ENCODE results near the gene GALNT9. TPM values are rescaled to one million over a fixed set of nuclear protein-coding genes. Genes with fewer than 3 reads are reported as not detected.

GALNT9 gene
- total RNA-seq, 8 experiments from 2014 or later = 0.40 to 23.8 (median 1.3) TPM

DNA sequence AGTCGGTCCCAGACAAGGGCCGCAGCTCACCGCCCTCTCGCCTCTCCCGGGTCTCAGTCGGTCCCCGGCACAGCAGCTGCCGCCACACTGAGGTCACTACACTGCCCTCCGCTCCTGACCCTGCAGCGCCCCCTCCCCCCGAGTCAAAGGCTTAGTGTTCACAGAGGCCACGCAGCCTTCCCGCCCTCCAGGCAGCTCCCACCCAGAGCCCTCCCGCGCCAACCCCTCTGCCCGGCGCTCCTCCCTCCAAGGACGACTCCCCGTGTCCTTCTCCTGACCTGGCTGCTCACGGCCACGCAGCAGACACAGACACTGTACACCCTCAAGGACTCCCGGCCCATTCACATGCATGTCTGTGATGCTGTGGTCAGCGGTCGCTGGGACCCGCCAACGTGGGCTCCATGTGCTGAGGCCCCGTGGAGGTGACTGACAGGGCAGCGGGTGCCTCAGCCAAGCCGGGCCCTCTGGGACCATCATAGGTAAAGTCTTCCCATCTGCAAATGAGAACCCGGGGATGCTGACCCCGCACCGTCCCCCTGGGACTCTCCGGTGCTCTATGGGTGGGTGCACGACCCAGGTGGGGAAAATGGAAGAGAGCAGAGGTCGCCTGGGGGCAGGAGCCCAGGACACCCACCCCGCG, 16.3 kb upstream of the GALNT9 start:
- in situ Hi-C loops (cut with MboI; ENCODE audit: low pct_unique_long_range_greater_than_20kb in 2 of 9, low sequenced_read_pairs in 9 of 9, unreplicated experiment in 9 of 9) = no loop called here
- peak in 5 of 8 experiments; percentile 41 to 58 (median 50) for ATAC-seq (replicated peaks in 6 of 8)
- H3K4me1 ChIP-seq (replicated peaks in 1 of 2) = peaks cover 38 to 48% of the 10 kb centered on the region in 2 donors
- WGBS, 10 experiments = 20 to 94% (median 60%) methylated on average over 1 to 9 of the region's 37 CpGs; no CpG with 5 or more reads in 5 of the 10 experiments
- peak overlapping the region in 1 of 2 donors; percentile 45 for H3K27ac ChIP-seq
- H3K4me3 ChIP-seq = no peak overlapping the region

DNA sequence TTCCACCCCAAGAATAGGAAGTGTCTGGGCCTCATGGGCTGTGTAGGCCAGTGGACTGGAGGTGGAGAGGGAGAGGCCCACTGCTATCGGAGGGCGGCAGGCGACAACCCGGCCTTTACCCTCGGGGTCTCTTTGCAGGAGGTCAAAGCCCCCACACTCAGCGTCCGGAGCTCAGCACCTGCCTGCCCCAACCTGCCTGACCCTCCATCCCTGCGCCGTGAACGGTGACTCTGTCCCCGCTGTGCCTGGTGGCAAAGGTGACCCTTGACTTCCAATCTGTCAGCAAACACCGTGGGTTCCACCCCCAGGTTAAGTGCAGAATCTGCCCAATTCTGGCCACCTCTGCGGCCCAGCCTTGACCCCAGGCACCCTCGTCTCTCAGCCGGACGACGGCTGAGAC, 15.7 kb upstream of the GALNT9 start:
- H3K4me3 ChIP-seq = no peak overlapping the region
- WGBS, 10 experiments = 8 to 66% (median 48%) methylated on average over 2 to 8 of the region's 17 CpGs; no CpG with 5 or more reads in 7 of the 10 experiments
- H3K4me1 ChIP-seq (replicated peaks in 1 of 2) = peaks cover 38 to 48% of the 10 kb centered on the region in 2 donors
- ATAC-seq (replicated peaks in 6 of 8) = no peak
- in situ Hi-C loops (cut with MboI; ENCODE audit: low pct_unique_long_range_greater_than_20kb in 2 of 9, low sequenced_read_pairs in 9 of 9, unreplicated experiment in 9 of 9) = no loop called here
- H3K27ac ChIP-seq = no peak overlapping the region

DNA sequence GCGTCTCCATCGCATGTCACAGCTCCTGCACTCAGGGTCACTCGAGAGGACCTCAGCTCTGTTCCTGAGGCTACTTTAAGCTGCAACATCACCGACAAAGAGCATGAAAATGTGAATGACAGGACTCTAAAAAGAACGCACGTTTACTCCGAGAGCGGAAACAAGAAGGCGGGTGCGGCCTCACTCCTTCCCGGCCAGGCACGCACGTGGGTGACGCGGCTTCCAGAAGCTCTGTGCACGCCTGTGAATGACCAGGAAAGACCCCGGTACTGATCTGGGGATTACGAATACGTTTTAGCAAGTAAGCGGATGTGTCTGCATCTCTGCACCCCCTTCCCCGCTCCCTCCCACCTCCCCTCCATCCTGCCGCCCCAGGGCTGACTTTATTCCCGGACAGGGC, 15.2 kb upstream of the GALNT9 start:
- Histone ChIP-seq H3K4me1 (replicated peaks in 1 of 2) (peaks cover 38 to 48% of the 10 kb centered on the region in 2 donors), H3K4me3 (no peak overlapping the region), H3K27ac (peak overlapping the region in 1 of 2 donors; percentile 72)
- 40 to 100% (median 73%) methylated on average over 1 to 14 of the region's 23 CpGs; no CpG with 5 or more reads in 5 of the 10 experiments for WGBS, 10 experiments
- no peak for ATAC-seq (replicated peaks in 6 of 8)
- in situ Hi-C loops (cut with MboI; ENCODE audit: low pct_unique_long_range_greater_than_20kb in 2 of 9, low sequenced_read_pairs in 9 of 9, unreplicated experiment in 9 of 9) = no loop called here

DNA sequence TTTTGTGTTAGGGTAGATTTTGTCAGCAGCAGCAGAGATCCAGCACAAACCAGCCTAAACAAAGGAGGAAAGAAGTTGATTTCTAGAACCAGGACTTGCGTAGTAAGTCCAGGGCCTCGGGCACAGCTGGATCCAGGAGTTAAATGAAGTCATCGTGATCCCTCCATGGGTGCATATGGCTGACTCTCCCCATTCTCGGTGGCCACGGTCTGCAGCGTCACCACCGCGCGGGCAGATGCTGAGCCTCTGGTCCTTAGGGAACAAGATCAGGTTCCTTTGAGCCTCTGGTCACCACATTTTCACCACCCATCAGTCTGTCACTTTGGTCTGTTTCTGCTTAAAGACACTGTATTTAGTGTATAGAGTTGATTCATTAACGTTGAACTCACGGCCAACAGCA, 14.8 kb upstream of the GALNT9 start:
- peak in 4 of 8 experiments; percentile 2 to 5 (median 3) for ATAC-seq (replicated peaks in 6 of 8)
- Histone ChIP-seq H3K27ac (peak overlapping the region in 1 of 2 donors; percentile 72), H3K4me3 (no peak overlapping the region), H3K4me1 (replicated peaks in 1 of 2) (peaks cover 38 to 48% of the 10 kb centered on the region in 2 donors)
- WGBS, 10 experiments = 0 to 69% (median 67%) methylated on average over 2 to 11 of the region's 11 CpGs; no CpG with 5 or more reads in 5 of the 10 experiments
- in situ Hi-C loops (cut with MboI; ENCODE audit: low pct_unique_long_range_greater_than_20kb in 2 of 9, low sequenced_read_pairs in 9 of 9, unreplicated experiment in 9 of 9) = no loop called here

DNA sequence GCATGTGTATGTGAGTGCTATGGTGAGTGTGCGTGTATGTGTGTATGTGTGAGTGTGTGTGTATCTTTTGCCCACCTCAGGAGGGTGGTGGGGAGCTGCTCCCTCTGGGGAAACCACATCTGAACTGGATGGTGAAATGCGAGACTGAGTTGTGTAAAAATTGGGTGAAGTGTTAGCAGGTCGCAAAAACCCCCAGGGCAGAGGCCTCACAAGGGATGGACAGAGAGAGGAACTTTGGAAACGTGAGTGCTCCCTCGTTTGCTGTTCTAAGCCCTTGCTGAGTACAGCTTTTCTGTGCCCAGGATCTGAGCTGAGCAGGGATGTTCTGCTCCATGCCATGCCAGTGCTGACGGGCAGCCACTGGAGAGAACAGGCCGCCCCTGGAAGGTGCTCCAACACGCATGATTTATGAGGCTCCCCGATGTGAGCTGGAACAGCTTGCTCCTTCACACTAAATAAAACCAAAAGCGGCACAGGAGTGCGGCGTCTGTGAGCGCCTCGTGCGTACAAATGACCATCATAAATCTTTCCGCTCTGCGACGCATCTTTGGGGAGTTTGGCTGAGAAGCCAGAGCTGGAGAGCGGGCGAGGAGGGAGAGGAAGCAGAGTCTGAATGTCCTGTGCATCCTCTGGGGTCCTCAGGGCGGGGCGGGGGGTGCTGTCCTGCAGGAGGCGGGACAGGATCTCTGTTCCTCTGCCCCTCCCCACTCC, 14.1 kb upstream of the GALNT9 start:
- Histone ChIP-seq H3K27ac (peak overlapping the region in 1 of 2 donors; percentile 72), H3K4me1 (replicated peaks in 1 of 2) (peaks cover 38 to 48% of the 10 kb centered on the region in 2 donors), H3K4me3 (no peak overlapping the region)
- ATAC-seq (replicated peaks in 6 of 8) = peak in 5 of 8 experiments; percentile 67 to 72 (median 68)
- in situ Hi-C loops (cut with MboI; ENCODE audit: low pct_unique_long_range_greater_than_20kb in 2 of 9, low sequenced_read_pairs in 9 of 9, unreplicated experiment in 9 of 9) = no loop called here
- WGBS, 10 experiments = 7 to 62% (median 10%) methylated on average over 2 to 6 of the region's 23 CpGs; no CpG with 5 or more reads in 5 of the 10 experiments

DNA sequence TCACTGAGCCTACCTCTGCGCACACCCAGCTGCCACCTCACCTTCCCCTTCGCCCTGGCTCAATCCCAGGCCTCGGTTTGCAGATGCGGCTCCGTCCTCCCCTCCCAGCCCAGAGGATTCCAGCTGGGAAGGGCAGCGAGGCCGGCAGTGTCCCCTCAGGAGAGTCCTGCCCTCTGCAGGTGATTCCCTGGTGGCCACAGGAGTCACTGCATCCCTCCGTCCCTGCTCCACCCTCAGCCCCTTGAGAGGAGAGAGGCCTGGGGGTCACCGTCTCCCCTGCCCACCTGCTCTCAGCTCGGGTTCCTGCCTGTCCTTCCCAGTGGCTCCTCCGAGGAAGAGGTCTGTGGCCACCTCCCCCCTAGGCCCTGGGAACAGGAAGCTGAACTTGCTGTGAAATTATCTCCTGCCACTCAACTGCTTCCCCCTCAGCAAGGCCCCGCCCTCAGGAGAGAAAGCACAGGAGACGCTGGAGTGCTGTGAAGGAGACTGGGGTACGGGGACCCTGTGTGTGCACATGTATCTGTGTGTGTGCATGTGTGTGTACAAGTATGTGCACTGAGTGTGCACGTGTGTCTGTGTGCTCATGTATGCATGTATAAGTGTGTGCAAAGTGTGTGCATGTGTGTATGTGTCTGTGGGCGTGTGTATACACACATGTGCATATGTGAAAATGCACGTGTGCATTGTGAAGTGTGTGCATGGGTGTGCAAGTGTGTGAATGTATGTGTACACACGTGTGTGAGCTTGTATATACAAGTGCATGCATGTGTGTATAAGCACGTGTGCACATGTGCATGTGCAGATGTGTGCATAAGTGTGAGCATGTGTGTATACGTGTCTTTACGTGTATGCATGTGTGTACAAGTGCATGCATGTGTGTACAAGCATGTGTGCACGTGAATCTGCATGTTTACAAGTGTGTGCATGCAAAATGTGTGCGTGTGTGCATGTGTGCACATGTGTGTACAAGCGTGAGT, 13.2 kb upstream of the GALNT9 start:
- H3K4me3 ChIP-seq = no peak overlapping the region
- 39 to 100% (median 71%) methylated on average over 1 to 9 of the region's 24 CpGs; no CpG with 5 or more reads in 4 of the 10 experiments for WGBS, 10 experiments
- peaks cover 38 to 48% of the 10 kb centered on the region in 2 donors for H3K4me1 ChIP-seq (replicated peaks in 1 of 2)
- peak in 6 of 8 experiments; percentile 16 to 53 (median 42) for ATAC-seq (replicated peaks in 6 of 8)
- peak overlapping the region in 1 of 2 donors; percentile 50 for H3K27ac ChIP-seq
- in situ Hi-C loops (cut with MboI; ENCODE audit: low pct_unique_long_range_greater_than_20kb in 2 of 9, low sequenced_read_pairs in 9 of 9, unreplicated experiment in 9 of 9) = no loop called here

DNA sequence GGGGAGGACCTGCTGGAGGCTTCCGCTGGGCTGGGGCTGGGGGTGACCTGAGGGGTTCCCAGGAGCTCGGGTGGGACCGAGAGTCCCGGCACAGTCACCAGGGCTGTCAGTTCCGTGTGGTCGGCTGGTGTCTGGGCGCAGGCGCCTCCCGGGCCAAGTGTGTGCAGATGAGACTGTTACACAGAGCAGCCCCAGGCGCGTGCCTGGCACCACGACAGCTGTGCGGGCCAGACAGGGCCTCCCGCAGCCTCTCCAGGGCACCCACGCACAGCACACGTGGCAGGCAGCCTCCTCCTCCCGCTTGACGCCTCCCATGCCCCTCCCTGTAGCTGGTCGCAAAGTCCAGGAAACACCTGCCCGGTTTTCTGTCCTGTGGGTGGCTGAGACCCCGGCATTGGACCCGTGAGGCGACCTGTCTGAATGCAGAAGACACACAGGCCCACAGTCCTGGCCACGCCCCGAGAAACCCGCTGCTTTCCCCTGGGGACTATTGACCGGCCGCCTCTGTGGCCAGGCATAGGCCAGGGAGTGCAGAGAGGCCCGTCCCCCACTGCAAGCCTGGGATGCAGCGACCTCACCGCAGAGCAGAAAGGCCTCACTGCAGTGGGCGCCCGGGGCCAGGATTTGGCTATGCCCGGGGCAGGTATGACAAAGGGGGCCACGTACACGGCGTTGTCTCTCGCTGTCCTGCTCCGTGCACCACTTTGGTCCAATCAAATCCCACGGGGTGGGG, 12.1 kb upstream of the GALNT9 start:
- peaks cover 38 to 48% of the 10 kb centered on the region in 2 donors for H3K4me1 ChIP-seq (replicated peaks in 1 of 2)
- 20 to 69% (median 40%) methylated on average over 1 to 27 of the region's 40 CpGs; no CpG with 5 or more reads in 7 of the 10 experiments for WGBS, 10 experiments
- peak in 5 of 8 experiments; percentile 22 to 43 (median 32) for ATAC-seq (replicated peaks in 6 of 8)

DNA sequence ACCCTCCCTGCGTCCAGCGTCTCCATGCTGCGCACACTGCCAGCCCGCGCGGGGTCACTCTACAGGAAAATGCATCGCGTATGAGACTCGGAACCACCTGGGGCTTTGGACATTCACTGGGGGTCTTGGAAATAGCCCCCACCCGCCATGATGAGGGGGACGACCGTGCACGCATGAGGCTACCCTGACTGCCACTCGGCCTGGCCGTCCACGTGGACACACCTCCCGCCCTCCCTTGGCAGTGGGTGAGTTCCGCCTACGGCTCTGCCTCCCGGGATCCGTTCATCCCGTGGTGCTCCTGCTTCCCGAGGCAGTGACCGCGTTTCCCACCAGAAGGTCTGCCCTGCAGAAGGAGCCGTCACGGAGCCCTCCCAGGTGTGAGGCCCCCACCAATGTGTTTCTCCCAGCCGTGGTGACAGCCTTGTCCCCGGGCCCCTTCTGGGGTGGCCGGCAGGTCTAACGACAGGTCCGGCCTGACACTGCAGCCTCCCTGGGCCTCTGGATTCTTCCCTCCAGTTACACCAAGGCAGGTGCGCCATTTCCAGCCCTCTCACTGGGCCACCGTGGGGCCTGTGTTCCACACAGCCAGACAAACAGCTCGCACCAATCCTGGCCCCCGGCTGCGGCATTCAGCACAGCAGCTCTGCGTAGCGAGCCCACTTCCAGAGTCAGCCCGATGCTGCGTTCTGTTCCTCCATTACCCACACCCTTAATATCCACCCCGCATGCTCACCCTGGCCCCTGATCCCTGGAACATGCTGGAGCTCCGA, 11.1 kb upstream of the GALNT9 start:
- H3K4me1 ChIP-seq (replicated peaks in 1 of 2) = peaks cover 30 to 41% of the 10 kb centered on the region in 2 donors
- no peak overlapping the region for H3K27ac ChIP-seq
- WGBS, 10 experiments = 0 to 84% (median 70%) methylated on average over 1 to 10 of the region's 43 CpGs; no CpG with 5 or more reads in 4 of the 10 experiments
- no peak for ATAC-seq (replicated peaks in 6 of 8)
- in situ Hi-C loops (cut with MboI; ENCODE audit: low pct_unique_long_range_greater_than_20kb in 2 of 9, low sequenced_read_pairs in 9 of 9, unreplicated experiment in 9 of 9) = no loop called here
- no peak overlapping the region for H3K4me3 ChIP-seq

More for the DNA sequence above, 12.1 kb upstream of the GALNT9 start:
- in situ Hi-C loops (cut with MboI; ENCODE audit: low pct_unique_long_range_greater_than_20kb in 2 of 9, low sequenced_read_pairs in 9 of 9, unreplicated experiment in 9 of 9) = no loop called here
- Histone ChIP-seq H3K27ac (peak overlapping the region in 1 of 2 donors; percentile 50), H3K4me3 (no peak overlapping the region)

DNA sequence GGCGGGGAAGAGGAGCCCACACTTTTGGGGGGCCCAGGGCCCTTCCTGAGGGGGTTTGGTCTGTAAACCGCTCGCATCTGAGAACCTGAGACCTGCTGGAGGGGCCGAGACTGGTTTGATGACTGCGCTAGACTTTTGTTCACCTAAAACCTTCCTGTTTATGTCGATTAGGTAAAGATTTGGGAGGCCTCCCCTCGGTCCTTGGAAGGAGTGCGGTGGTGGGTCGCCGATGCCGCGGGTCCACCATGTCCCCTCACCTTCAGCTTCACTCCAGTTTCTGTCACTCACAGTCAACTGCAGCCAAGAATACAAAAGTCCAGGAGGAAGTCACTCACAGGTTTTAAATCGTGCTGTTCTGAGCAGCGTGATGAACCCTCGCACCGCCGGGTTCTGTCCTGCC, 10.5 kb upstream of the GALNT9 start:
- ATAC-seq (replicated peaks in 6 of 8) = no peak
- Histone ChIP-seq H3K4me1 (replicated peaks in 1 of 2) (peaks cover 24 to 35% of the 10 kb centered on the region in 2 donors), H3K4me3 (no peak overlapping the region), H3K27ac (no peak overlapping the region)
- WGBS, 10 experiments = 75 to 91% (median 90%) methylated on average over 2 to 12 of the region's 17 CpGs; no CpG with 5 or more reads in 7 of the 10 experiments
- in situ Hi-C loops (cut with MboI; ENCODE audit: low pct_unique_long_range_greater_than_20kb in 2 of 9, low sequenced_read_pairs in 9 of 9, unreplicated experiment in 9 of 9) = no loop called here

DNA sequence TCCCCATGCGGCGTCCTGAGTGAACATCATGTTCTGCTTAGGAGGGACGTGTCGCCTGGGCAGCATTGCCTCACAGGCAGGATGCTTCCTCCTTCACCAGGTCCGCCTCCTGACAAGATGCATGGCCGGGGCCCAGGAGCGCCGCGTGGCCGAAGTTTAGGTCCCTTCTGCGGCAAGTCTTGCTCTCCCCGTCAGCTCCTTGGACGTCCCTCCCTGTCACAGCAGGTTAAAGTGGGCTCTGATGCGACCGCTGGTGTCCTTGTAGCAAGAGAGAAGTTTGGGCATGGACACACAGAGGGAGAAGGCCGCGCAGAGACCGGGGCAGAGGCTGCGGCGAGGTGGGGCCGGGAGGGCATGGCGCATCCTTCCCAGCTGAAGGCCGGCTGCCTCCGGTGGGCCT, 9.4 kb upstream of the GALNT9 start:
- WGBS, 10 experiments = 42 to 73% (median 67%) methylated on average over 2 to 5 of the region's 24 CpGs; no CpG with 5 or more reads in 5 of the 10 experiments
- in situ Hi-C loops (cut with MboI; ENCODE audit: low pct_unique_long_range_greater_than_20kb in 2 of 9, low sequenced_read_pairs in 9 of 9, unreplicated experiment in 9 of 9) = no loop called here
- no peak overlapping the region for H3K4me3 ChIP-seq
- H3K4me1 ChIP-seq (replicated peaks in 1 of 2) = peaks cover 13 to 24% of the 10 kb centered on the region in 2 donors
- no peak overlapping the region for H3K27ac ChIP-seq
- no peak for ATAC-seq (replicated peaks in 6 of 8)

DNA sequence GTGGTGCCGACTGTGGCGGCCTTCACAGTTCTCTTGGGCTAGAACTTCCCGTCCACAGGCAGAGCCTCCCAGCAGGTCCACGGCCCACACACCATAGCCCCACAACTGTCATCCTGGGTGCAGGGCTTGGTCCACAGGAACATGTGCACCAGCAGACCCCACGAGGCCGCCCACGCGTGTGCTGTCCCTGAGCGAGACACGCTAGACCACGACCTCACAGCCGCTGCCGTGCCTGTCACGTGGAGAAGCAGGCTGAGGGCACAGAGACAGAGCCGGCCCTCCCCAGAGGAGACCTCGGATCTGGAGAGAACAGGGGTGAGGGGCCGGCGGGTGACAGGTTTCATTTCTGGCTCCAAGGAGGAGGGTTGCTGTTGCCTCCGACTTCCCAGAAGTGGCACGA, 8.9 kb upstream of the GALNT9 start:
- Histone ChIP-seq H3K4me3 (no peak overlapping the region), H3K27ac (no peak overlapping the region), H3K4me1 (replicated peaks in 1 of 2) (peaks cover 8 to 22% of the 10 kb centered on the region in 2 donors)
- WGBS, 10 experiments = 42 to 79% (median 63%) methylated on average over 3 to 10 of the region's 20 CpGs; no CpG with 5 or more reads in 7 of the 10 experiments
- ATAC-seq (replicated peaks in 6 of 8) = no peak
- in situ Hi-C loops (cut with MboI; ENCODE audit: low pct_unique_long_range_greater_than_20kb in 2 of 9, low sequenced_read_pairs in 9 of 9, unreplicated experiment in 9 of 9) = no loop called here
